Testis (tissue), 2 donors: Measurements from ENCODE around the gene KATNAL1.

ENCODE experiments used
- POLR2A ChIP-seq: fragments of 450-650 bp; IDR thresholded peaks from one replicate; pipeline ENCODE4 v1.6.1; 2017; ENCODE audit warnings: antibody characterized with exemption, mild to moderate bottlenecking, moderate library complexity
- TF ChIP-seq, protein P1 (sequence below), 3 experiments: fragments of 450-650 bp in 2 of 3; fragments of 200-600 bp in 1 of 3; sonication (generic) in 1 of 3; IDR thresholded peaks; one replicate each; pipeline ENCODE4 v1.5.1; 2016 to 2019; ENCODE audit warnings: antibody characterized with exemption in 3 of 3, mild to moderate bottlenecking in 2 of 3, moderate library complexity in 1 of 3

DNA sequence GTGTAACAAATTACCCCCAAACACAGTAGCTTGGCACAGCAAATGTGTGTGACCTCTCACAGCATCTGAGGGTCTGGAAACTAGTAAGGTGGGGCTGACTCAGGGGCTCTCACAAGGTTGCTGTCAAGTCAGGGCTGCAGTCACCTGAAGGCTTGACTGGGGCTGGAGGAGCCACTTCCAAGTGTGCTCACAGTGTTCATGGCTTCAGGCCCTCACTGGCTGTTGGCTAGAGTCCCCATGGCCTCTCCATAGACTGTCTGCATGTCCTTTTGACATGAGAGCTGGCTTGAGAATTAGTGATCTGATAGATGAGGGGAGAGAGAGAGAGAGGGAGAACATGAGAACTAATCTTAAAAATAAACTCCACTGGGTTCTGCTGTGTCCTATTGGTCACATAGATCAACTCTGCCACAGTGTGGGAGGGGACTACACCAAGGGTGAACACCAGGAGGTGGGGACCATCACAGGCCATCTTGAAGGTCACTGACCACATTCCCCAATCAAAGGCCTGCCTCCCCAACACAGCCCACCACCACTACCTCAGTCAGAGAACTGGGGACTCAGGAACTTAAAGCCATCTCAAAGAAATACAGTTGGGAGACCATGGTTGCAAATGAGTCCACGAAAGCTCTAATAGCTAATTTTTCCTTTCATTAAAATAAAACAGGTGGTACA, 38.2 kb upstream of the KATNAL1 start:
- TF ChIP-seq, protein P1, sequence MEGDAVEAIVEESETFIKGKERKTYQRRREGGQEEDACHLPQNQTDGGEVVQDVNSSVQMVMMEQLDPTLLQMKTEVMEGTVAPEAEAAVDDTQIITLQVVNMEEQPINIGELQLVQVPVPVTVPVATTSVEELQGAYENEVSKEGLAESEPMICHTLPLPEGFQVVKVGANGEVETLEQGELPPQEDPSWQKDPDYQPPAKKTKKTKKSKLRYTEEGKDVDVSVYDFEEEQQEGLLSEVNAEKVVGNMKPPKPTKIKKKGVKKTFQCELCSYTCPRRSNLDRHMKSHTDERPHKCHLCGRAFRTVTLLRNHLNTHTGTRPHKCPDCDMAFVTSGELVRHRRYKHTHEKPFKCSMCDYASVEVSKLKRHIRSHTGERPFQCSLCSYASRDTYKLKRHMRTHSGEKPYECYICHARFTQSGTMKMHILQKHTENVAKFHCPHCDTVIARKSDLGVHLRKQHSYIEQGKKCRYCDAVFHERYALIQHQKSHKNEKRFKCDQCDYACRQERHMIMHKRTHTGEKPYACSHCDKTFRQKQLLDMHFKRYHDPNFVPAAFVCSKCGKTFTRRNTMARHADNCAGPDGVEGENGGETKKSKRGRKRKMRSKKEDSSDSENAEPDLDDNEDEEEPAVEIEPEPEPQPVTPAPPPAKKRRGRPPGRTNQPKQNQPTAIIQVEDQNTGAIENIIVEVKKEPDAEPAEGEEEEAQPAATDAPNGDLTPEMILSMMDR (IDR thresholded peaks at IDR 0.05), result no peak
- no peak for TF ChIP-seq POLR2A
